ENCODE results near the gene AXDND1. TPM values are rescaled to one million over a fixed set of nuclear protein-coding genes. Genes with fewer than 3 reads are reported as not detected.

The AXDND1 gene
- total and polyA plus RNA-seq, 9 donors = 0.07 to 4.1 (median 0.17) TPM; not detected in 3

DNA sequence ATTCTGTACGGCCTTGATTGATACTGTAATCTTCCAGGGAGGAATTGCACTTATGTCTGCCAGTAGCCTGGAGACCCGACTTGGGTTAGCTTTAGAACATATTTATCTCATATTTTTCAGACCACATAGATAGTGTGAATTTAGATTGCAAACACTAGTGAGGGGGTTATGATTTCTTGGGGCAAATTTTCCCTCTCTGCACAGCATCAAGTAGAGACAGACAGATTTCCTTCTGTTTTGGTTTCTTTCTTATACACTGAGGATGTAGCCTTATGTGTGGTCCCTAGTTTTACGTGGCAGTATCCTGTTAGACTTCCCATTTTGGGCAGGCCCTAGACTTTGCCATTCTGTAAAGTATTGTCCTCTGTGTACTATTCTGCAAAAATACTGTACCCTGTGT, 43.2 kb upstream of the AXDND1 start:
- Histone ChIP-seq H3K27ac (peak overlapping the region in 1 of 2 donors; percentile 1), H3K4me1 (ENCODE audit: insufficient read depth) (peaks cover 4% of the 10 kb centered on the region)

GRCh38 chr1:179323436-179323835, 42.3 kb upstream of the AXDND1 start:
- WGBS, 3 donors = 46 to 63% (median 59%) methylated on average over 4 of the region's 4 CpGs
- peak overlapping the region in 1 of 2 donors; percentile 1 for H3K27ac ChIP-seq
- H3K4me1 ChIP-seq (ENCODE audit: insufficient read depth) = peaks cover 4% of the 10 kb centered on the region
- H3K36me3 ChIP-seq = no peaks in the 10 kb centered on the region
- DNase-seq = no peak
- intact Hi-C loops (cut with DNase I) = no loop called here
- no peak for TF ChIP-seq POLR2A (IDR thresholded peaks at IDR 0.05)
- TF ChIP-seq EP300 (IDR thresholded peaks at IDR 0.05) = no peak
- TF ChIP-seq, protein P1, sequence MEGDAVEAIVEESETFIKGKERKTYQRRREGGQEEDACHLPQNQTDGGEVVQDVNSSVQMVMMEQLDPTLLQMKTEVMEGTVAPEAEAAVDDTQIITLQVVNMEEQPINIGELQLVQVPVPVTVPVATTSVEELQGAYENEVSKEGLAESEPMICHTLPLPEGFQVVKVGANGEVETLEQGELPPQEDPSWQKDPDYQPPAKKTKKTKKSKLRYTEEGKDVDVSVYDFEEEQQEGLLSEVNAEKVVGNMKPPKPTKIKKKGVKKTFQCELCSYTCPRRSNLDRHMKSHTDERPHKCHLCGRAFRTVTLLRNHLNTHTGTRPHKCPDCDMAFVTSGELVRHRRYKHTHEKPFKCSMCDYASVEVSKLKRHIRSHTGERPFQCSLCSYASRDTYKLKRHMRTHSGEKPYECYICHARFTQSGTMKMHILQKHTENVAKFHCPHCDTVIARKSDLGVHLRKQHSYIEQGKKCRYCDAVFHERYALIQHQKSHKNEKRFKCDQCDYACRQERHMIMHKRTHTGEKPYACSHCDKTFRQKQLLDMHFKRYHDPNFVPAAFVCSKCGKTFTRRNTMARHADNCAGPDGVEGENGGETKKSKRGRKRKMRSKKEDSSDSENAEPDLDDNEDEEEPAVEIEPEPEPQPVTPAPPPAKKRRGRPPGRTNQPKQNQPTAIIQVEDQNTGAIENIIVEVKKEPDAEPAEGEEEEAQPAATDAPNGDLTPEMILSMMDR (IDR thresholded peaks at IDR 0.05) = no peak
- H3K9me3 ChIP-seq = no peaks in the 10 kb centered on the region
- H3K27me3 ChIP-seq = no peaks in the 10 kb centered on the region
- no peak overlapping the region for H3K4me3 ChIP-seq

More for the DNA sequence above, 43.2 kb upstream of the AXDND1 start:
- 5 to 15% (median 9%) methylated on average over 3 of the region's 3 CpGs for WGBS, 3 donors
- intact Hi-C loops (cut with DNase I) = no loop called here
- Histone ChIP-seq H3K27me3 (no peaks in the 10 kb centered on the region), H3K4me3 (no peak overlapping the region), H3K36me3 (no peaks in the 10 kb centered on the region), H3K9me3 (no peaks in the 10 kb centered on the region)
- TF ChIP-seq EP300 (IDR thresholded peaks at IDR 0.05) = no peak
- TF ChIP-seq POLR2A (IDR thresholded peaks at IDR 0.05) = no peak
- TF ChIP-seq, protein P1 (IDR thresholded peaks at IDR 0.05) = no peak
- no peak for DNase-seq

- H3K9me3 ChIP-seq = no peaks in the 10 kb centered on the region
- no peak overlapping the region for H3K27ac ChIP-seq
- intact Hi-C loops (cut with DNase I) = no loop called here
- no peak overlapping the region for H3K4me3 ChIP-seq
- DNase-seq = no peak
- TF ChIP-seq POLR2A (IDR thresholded peaks at IDR 0.05) (no peak), EP300 (IDR thresholded peaks at IDR 0.05) (no peak)
- TF ChIP-seq, protein P1 (IDR thresholded peaks at IDR 0.05) = no peak
- no peaks in the 10 kb centered on the region for H3K27me3 ChIP-seq
- H3K4me1 ChIP-seq (ENCODE audit: insufficient read depth) = peaks cover 4% of the 10 kb centered on the region
- H3K36me3 ChIP-seq = no peaks in the 10 kb centered on the region
- 66 to 94% (median 67%) methylated on average over 2 of the region's 2 CpGs for WGBS, 3 donors
Measured at GRCh38 chr1:179325836-179326235, 39.9 kb upstream of the AXDND1 start.

DNA sequence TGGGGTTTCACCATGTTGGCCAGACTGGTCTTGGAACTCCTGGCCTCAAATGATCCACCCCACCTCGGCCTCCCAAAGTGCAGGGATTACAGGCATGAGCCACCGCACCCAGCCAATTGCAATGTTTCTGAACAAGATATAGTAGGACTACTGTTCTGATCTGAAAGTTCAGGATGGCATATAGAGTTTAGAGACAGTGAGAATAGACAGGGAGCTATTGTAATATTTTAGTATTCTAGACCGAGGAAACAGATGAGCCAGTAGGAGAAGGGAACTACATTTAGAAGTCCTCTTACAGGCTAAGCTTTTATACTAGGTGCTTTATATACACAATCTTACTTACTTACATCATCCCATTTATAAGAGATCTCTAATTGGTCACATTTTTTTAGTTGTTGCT, 39.0 kb upstream of the AXDND1 start:
- H3K4me3 ChIP-seq = no peak overlapping the region
- WGBS, 3 donors = 94 to 99% (median 97%) methylated on average over 3 of the region's 3 CpGs
- H3K4me1 ChIP-seq (ENCODE audit: insufficient read depth) = peaks cover 4% of the 10 kb centered on the region
- no peak for DNase-seq
- H3K36me3 ChIP-seq = no peaks in the 10 kb centered on the region
- TF ChIP-seq POLR2A (IDR thresholded peaks at IDR 0.05) (no peak), EP300 (IDR thresholded peaks at IDR 0.05) (no peak)
- TF ChIP-seq, protein P1 (IDR thresholded peaks at IDR 0.05) = no peak
- intact Hi-C loops (cut with DNase I) = no loop called here
- no peaks in the 10 kb centered on the region for H3K27me3 ChIP-seq
- H3K9me3 ChIP-seq = no peaks in the 10 kb centered on the region
- no peak overlapping the region for H3K27ac ChIP-seq

All from ovary (tissue), 9 donors.